Measurements from ENCODE around the gene GFY. TPM values are rescaled to one million over a fixed set of nuclear protein-coding genes. Genes with fewer than 3 reads are reported as not detected.

GFY gene
- total and polyA plus RNA-seq, 10 of the 15 experiments (the other 5 are each of a cell fraction or from before 2014, with no cell fraction given), result 0.05 TPM; not detected in 9

GRCh38 chr19:49468746-49469447 lies 43.7 kb downstream of the GFY start (continued):
- TF ChIP-seq CTCF (IDR thresholded peaks at IDR 0.05 in 2 of 3, conservative IDR thresholded peaks at IDR 0.05 in 1 of 3; ENCODE audit: control insufficient read depth in 2 of 3, extremely low read depth in 1 of 3, insufficient read depth in 1 of 3, low read depth in 3 of 3, low read length in 3 of 3), result no peak
- no peak for TF ChIP-seq SUZ12 (IDR thresholded peaks at IDR 0.05; ENCODE audit: unreplicated experiment)
- no peak for TF ChIP-seq ZBTB11 (CRISPR knock-in tag; IDR thresholded peaks at IDR 0.05)
- no peak for TF ChIP-seq HDAC6 (IDR thresholded peaks at IDR 0.05; ENCODE audit: unreplicated experiment)
- TF ChIP-seq RUNX3 (IDR thresholded peaks at IDR 0.05; ENCODE audit: low read length), result peak; percentile 93
- TF ChIP-seq ZNF24 (IDR thresholded peaks at IDR 0.05), result no peak
- no peak for TF ChIP-seq ZBTB4 (CRISPR knock-in tag; IDR thresholded peaks at IDR 0.05)
- no peak for TF ChIP-seq E4F1 (IDR thresholded peaks at IDR 0.05; ENCODE audit: borderline replicate concordance, partially characterized antibody)
- TF ChIP-seq NBN (IDR thresholded peaks at IDR 0.05), result no peak
- no peak for TF ChIP-seq ETV6 (conservative IDR thresholded peaks at IDR 0.05 in 1 of 2, IDR thresholded peaks at IDR 0.05 in 1 of 2; ENCODE audit: borderline replicate concordance in 1 of 2, low read depth in 1 of 2)
- TF ChIP-seq HDGF (IDR thresholded peaks at IDR 0.05), result 0 out of 2 replicates have a peak, but pooled peaks have one; percentile 35
- TF ChIP-seq NFYB (IDR thresholded peaks at IDR 0.05; ENCODE audit: insufficient read depth, low read depth, low read length), result 0 out of 2 replicates have a peak, but pooled peaks have one; percentile 29
- no peak for TF ChIP-seq REST (IDR thresholded peaks at IDR 0.05; ENCODE audit: low read depth, low read length)

All from GM12878 (cell line).